K562 (cell line): ENCODE data around the gene CASP2. TPM values are rescaled to one million over a fixed set of nuclear protein-coding genes. Genes with fewer than 3 reads are reported as not detected.

Experiments used
- ARID1B ChIP-seq: fragments of 450-650 bp; IDR thresholded peaks from 2 replicates; pipeline ENCODE4 v1.6.1; 2016; ENCODE audit warnings: antibody characterized with exemption, mild to moderate bottlenecking, inconsistent platforms
- CTBP1 ChIP-seq: fragments of 450-650 bp; IDR thresholded peaks from 2 replicates; pipeline ENCODE4 v1.6.1; 2016; ENCODE audit warnings: borderline replicate concordance
- EGR1 ChIP-seq: fragments of 450-650 bp; conservative IDR thresholded peaks from 2 replicates; pipeline ENCODE4 v1.6.1; 2017; ENCODE audit warnings: mild to moderate bottlenecking
- MED1 ChIP-seq: sonication (generic); formaldehyde crosslinking; IDR thresholded peaks from 2 replicates; pipeline ENCODE4 v1.8.1; 2023; ENCODE audit warnings: missing genetic modification reagents, borderline replicate concordance
- MEF2A ChIP-seq: IDR thresholded peaks from 2 replicates; pipeline ENCODE4 v1.6.1; 2011; ENCODE audit warnings: low read depth, mild to moderate bottlenecking, low read length, moderate library complexity; ENCODE audit not compliant: control insufficient read depth
- POLR3G ChIP-seq: IDR thresholded peaks from 2 replicates; pipeline ENCODE4 v1.6.1; 2011; ENCODE audit not compliant: insufficient read length, insufficient replicate concordance; ENCODE audit errors: extremely low read depth
- TAF1 ChIP-seq: IDR thresholded peaks from 2 replicates; pipeline ENCODE4 v1.6.1; 2011; ENCODE audit warnings: mild to moderate bottlenecking, low read length, moderate library complexity; ENCODE audit not compliant: insufficient read depth, control insufficient read depth, severe bottlenecking; ENCODE audit errors: extremely low read depth
- TEAD1 ChIP-seq, 2 experiments: fragments of 450-650 bp in 1 of 2; sonication (generic) in 1 of 2; formaldehyde crosslinking; IDR thresholded peaks; 2 replicates each; pipeline versions ENCODE4 v1.4.0 to v1.8.0; 2020 to 2022; ENCODE audit warnings: mild to moderate bottlenecking in 2 of 2, missing genetic modification reagents in 1 of 2
- TEAD4 ChIP-seq, 2 experiments: sonication (generic) in 1 of 2; formaldehyde crosslinking in 1 of 2; IDR thresholded peaks; 2 replicates each; pipeline versions ENCODE4 v1.6.1 to v1.8.0; 2012 to 2022; ENCODE audit warnings: borderline replicate concordance in 1 of 2, inconsistent platforms in 1 of 2, low read length in 1 of 2, mild to moderate bottlenecking in 1 of 2, missing genetic modification reagents in 1 of 2
- XRCC5 ChIP-seq: fragments of 200-400 bp; formaldehyde crosslinking; IDR thresholded peaks from 2 replicates; pipeline ENCODE4 v1.6.1; 2017; ENCODE audit warnings: low read depth, mild to moderate bottlenecking, low read length
- ZNF146 ChIP-seq: IDR thresholded peaks from one replicate; pipeline ENCODE4 v1.6.1; 2018; ENCODE audit warnings: missing compliant biosample characterization; ENCODE audit not compliant: unreplicated experiment
- ZNF764 ChIP-seq: fragments of 250-450 bp; sonication (Bioruptor Pico); IDR thresholded peaks from 2 replicates; pipeline ENCODE4 v1.4.0; 2020; ENCODE audit warnings: low read depth, mild to moderate bottlenecking, moderate library complexity
- polyA plus RNA-seq, 8 experiments: library from polyadenylated mRNA; depleted of rRNA in 4 of 8; stranded (reverse) in 5 of 8; unstranded in 3 of 8; fragments of >200 nt; fragmentation: Nextera tagmentation in 2 of 8; fragmentation: Illumina TruSeq in 1 of 8; extraction: Ambion mirVana in 2 of 8; extraction: Trizol in 1 of 8; gene quantifications; 2 replicates each; pipeline versions ENCODE4 v1.2.1 to v1.2.3, GENCODE V29; 2011 to 2014; ENCODE audit warnings: inconsistent platforms in 1 of 8, missing spikeins in 1 of 8
- total RNA-seq, 7 experiments: library from RNA; depleted of rRNA in 6 of 7; stranded (reverse); fragments of >200 nt in 6 of 7; fragmentation: Illumina TruSeq in 2 of 7; extraction: Trizol in 2 of 7; gene quantifications; 2 replicates each; pipeline versions ENCODE4 v1.2.1 to v1.2.3, GENCODE V29; 2011 to 2021; ENCODE audit warnings: low replicate concordance in 1 of 7
- TF ChIP-seq, protein P1 (sequence below): fragments of 450-650 bp; IDR thresholded peaks from 2 replicates; pipeline ENCODE4 v1.6.1; 2016; ENCODE audit warnings: mild to moderate bottlenecking, moderate library complexity
- TF ChIP-seq, protein P2 (sequence below): sonication (generic); formaldehyde crosslinking; IDR thresholded peaks from 2 replicates; pipeline ENCODE4 v1.5.0; 2020; ENCODE audit warnings: missing genetic modification reagents

Gene CASP2
- total and polyA plus RNA-seq, 9 of the 15 experiments (the other 6 are each of a cell fraction or from before 2014, with no cell fraction given) = 18.8 to 64.9 (median 24.1) TPM

DNA sequence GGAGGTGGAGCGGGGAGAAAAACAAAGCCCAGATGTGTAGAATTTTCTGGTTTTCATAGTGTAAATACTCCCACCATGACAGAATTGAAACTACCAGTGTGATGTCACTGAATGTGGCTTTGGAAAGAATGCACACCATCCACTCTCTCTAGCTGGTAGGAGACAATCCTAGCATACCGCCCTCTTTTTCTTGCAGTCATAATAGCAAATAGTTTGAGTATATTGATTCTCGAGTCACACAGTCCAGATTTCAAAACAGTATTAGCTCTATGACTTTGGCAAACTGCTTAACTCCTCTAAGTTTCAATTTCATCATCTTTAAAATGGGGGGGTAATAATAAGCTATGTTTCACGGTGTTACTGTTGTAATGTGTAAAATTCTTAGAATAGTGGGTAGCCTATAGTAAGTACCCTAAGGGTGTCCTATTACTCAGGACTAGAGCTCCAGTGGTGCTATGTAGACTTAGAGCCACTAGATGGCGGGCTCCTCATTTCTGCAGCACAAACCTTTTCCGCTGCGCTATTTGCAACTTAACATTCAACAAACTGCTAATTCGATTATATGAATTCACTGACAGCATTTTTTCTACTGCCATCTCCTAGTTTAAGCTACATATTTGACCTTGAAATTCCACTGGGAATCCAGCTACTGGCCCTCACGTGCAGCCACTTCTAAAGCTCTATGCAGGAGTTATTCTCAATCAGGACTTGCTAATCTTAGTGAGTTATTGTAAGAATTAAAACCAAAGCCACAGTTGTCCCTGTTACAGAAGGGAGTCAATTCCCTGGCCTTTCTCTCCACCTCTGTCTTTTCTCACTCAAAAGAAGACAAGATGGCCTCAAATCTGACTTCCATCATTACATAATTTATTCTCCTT is 47.6 kb upstream of the CASP2 start (continued):
- TF ChIP-seq, protein P1, sequence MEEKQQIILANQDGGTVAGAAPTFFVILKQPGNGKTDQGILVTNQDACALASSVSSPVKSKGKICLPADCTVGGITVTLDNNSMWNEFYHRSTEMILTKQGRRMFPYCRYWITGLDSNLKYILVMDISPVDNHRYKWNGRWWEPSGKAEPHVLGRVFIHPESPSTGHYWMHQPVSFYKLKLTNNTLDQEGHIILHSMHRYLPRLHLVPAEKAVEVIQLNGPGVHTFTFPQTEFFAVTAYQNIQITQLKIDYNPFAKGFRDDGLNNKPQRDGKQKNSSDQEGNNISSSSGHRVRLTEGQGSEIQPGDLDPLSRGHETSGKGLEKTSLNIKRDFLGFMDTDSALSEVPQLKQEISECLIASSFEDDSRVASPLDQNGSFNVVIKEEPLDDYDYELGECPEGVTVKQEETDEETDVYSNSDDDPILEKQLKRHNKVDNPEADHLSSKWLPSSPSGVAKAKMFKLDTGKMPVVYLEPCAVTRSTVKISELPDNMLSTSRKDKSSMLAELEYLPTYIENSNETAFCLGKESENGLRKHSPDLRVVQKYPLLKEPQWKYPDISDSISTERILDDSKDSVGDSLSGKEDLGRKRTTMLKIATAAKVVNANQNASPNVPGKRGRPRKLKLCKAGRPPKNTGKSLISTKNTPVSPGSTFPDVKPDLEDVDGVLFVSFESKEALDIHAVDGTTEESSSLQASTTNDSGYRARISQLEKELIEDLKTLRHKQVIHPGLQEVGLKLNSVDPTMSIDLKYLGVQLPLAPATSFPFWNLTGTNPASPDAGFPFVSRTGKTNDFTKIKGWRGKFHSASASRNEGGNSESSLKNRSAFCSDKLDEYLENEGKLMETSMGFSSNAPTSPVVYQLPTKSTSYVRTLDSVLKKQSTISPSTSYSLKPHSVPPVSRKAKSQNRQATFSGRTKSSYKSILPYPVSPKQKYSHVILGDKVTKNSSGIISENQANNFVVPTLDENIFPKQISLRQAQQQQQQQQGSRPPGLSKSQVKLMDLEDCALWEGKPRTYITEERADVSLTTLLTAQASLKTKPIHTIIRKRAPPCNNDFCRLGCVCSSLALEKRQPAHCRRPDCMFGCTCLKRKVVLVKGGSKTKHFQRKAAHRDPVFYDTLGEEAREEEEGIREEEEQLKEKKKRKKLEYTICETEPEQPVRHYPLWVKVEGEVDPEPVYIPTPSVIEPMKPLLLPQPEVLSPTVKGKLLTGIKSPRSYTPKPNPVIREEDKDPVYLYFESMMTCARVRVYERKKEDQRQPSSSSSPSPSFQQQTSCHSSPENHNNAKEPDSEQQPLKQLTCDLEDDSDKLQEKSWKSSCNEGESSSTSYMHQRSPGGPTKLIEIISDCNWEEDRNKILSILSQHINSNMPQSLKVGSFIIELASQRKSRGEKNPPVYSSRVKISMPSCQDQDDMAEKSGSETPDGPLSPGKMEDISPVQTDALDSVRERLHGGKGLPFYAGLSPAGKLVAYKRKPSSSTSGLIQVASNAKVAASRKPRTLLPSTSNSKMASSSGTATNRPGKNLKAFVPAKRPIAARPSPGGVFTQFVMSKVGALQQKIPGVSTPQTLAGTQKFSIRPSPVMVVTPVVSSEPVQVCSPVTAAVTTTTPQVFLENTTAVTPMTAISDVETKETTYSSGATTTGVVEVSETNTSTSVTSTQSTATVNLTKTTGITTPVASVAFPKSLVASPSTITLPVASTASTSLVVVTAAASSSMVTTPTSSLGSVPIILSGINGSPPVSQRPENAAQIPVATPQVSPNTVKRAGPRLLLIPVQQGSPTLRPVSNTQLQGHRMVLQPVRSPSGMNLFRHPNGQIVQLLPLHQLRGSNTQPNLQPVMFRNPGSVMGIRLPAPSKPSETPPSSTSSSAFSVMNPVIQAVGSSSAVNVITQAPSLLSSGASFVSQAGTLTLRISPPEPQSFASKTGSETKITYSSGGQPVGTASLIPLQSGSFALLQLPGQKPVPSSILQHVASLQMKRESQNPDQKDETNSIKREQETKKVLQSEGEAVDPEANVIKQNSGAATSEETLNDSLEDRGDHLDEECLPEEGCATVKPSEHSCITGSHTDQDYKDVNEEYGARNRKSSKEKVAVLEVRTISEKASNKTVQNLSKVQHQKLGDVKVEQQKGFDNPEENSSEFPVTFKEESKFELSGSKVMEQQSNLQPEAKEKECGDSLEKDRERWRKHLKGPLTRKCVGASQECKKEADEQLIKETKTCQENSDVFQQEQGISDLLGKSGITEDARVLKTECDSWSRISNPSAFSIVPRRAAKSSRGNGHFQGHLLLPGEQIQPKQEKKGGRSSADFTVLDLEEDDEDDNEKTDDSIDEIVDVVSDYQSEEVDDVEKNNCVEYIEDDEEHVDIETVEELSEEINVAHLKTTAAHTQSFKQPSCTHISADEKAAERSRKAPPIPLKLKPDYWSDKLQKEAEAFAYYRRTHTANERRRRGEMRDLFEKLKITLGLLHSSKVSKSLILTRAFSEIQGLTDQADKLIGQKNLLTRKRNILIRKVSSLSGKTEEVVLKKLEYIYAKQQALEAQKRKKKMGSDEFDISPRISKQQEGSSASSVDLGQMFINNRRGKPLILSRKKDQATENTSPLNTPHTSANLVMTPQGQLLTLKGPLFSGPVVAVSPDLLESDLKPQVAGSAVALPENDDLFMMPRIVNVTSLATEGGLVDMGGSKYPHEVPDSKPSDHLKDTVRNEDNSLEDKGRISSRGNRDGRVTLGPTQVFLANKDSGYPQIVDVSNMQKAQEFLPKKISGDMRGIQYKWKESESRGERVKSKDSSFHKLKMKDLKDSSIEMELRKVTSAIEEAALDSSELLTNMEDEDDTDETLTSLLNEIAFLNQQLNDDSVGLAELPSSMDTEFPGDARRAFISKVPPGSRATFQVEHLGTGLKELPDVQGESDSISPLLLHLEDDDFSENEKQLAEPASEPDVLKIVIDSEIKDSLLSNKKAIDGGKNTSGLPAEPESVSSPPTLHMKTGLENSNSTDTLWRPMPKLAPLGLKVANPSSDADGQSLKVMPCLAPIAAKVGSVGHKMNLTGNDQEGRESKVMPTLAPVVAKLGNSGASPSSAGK = no peak
- TF ChIP-seq CTBP1 (no peak), MED1 (CRISPR knock-in tag) (no peak), ARID1B (no peak), ZNF764 (CRISPR knock-in tag) (no peak), TEAD4 (IDR thresholded peaks at IDR 0.05; ENCODE audit: low read length) (peak; percentile 57; the same call in 1 of the 2 replicates), TEAD4 (CRISPR knock-in tag; IDR thresholded peaks at IDR 0.05; ENCODE audit: borderline replicate concordance) (no peak), TEAD1 (CRISPR knock-in tag; IDR thresholded peaks at IDR 0.05) (0 out of 4 replicates have a peak, but pooled peaks of 1 of the 2 experiments have one; percentile 31), EGR1 (no peak), MEF2A (no peak), XRCC5 (peak; percentile 72; the same call in 1 of the 2 replicates), POLR3G (no peak), TAF1 (no peak), ZNF146 (CRISPR knock-in tag) (no peak)
- TF ChIP-seq, protein P2, sequence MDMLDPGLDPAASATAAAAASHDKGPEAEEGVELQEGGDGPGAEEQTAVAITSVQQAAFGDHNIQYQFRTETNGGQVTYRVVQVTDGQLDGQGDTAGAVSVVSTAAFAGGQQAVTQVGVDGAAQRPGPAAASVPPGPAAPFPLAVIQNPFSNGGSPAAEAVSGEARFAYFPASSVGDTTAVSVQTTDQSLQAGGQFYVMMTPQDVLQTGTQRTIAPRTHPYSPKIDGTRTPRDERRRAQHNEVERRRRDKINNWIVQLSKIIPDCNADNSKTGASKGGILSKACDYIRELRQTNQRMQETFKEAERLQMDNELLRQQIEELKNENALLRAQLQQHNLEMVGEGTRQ (CRISPR knock-in tag) = no peak
